ENCODE data around the gene MITF. TPM values are rescaled to one million over a fixed set of nuclear protein-coding genes. Genes with fewer than 3 reads are reported as not detected.
"Not testable (repeated sequence)": the region's sequence is repeated elsewhere in the genome, so short reads cannot be mapped to it uniquely, and the experiment has no call there.

The MITF gene
- total RNA-seq, 2 donors from 2014 or later, result 0.50 to 3.8 TPM

GRCh38 chr3:69893274-69893673, 154.0 kb downstream of the MITF start:
- DNase-seq (no peak), ATAC-seq (no peak)
- Mint-ChIP-seq H3K27me3 (no peaks in the 10 kb centered on the region), H3K27ac (no peak overlapping the region), H3K36me3 (ENCODE audit: low read depth) (no peaks in the 10 kb centered on the region), H3K4me1 (no peaks in the 10 kb centered on the region), H3K4me3 (no peak overlapping the region)
- no peaks in the 10 kb centered on the region for H3K9me3 ChIP-seq (ENCODE audit: control insufficient read depth, low read length, poor library complexity, severe bottlenecking)

DNA sequence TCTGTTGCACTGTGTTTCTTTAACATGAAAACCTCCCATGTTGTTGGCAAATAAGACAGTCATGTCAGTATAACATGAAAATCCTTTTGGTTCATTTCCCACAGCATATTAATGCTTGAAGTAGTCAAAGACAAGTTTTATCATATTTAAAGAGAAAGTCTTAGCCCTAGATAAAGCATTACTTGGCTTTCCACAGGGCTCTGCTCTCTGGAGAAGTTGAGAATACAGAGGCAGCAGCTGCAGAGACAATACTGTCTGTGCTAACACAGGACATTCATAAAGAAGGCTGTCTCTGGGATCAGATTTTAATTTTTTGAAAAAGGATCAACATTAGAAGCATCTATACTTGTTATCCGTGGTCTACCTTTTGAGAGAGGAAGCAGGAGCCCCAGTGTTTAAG, 156.8 kb downstream of the MITF start:
- Mint-ChIP-seq H3K36me3 (ENCODE audit: low read depth) (no peaks in the 10 kb centered on the region), H3K4me1 (no peaks in the 10 kb centered on the region), H3K4me3 (no peak overlapping the region), H3K27ac (no peak overlapping the region), H3K27me3 (no peaks in the 10 kb centered on the region)
- no peak for DNase-seq
- no peak for ATAC-seq
- H3K9me3 ChIP-seq (ENCODE audit: control insufficient read depth, low read length, poor library complexity, severe bottlenecking), result no peaks in the 10 kb centered on the region

GRCh38 chr3:69900331-69900730, 161.1 kb downstream of the MITF start:
- H3K36me3 Mint-ChIP-seq (ENCODE audit: low read depth), result no peaks in the 10 kb centered on the region
- no peaks in the 10 kb centered on the region for H3K27me3 Mint-ChIP-seq
- H3K4me1 Mint-ChIP-seq, result no peaks in the 10 kb centered on the region
- H3K9me3 ChIP-seq (ENCODE audit: control insufficient read depth, low read length, poor library complexity, severe bottlenecking), result no peaks in the 10 kb centered on the region
- H3K4me3 Mint-ChIP-seq, result no peak overlapping the region
- ATAC-seq (no peak), DNase-seq (no peak)
- no peak overlapping the region for H3K27ac Mint-ChIP-seq

DNA sequence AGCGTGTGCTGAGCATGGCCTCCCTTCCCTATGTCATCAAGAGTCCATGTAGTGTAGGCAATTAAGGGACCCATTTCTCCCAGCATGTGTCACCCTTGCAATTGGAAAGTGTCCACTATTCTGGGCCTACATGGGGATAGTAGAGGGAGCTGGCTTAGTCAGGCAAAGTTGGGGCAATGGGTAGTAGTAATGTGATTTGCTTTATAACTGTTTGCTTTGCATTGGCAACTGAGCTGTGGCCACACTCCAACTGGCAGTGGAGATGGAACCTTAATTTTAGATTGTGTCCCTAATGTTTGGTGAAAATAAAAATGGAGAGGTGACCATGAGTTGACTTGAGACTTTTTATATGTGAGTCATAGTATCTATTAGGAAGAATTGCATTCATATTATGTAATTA, 162.5 kb downstream of the MITF start:
- no peaks in the 10 kb centered on the region for H3K27me3 Mint-ChIP-seq
- H3K36me3 Mint-ChIP-seq (ENCODE audit: low read depth), result no peaks in the 10 kb centered on the region
- no peak overlapping the region for H3K4me3 Mint-ChIP-seq
- ATAC-seq, result no peak
- H3K4me1 Mint-ChIP-seq, result no peaks in the 10 kb centered on the region
- DNase-seq, result no peak
- H3K27ac Mint-ChIP-seq, result no peak overlapping the region
- no peaks in the 10 kb centered on the region for H3K9me3 ChIP-seq (ENCODE audit: control insufficient read depth, low read length, poor library complexity, severe bottlenecking)

DNA sequence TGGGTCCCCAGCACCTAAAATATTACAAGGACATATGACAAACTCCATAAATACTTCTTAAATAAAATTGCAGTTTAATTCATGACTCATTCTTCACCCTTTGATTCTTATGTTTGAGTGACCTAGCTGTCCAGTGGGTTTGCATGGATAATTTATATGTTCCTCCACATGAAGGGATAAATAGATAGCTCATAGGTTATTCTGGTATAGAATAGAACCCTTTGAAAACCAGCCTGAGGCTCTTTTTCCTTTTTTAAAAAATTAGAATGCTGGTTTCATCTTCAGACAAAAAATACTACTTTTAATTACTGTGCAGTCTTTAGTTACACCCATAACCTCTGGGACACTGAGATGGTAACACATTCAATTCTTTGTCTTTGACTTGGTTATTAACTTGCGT, 163.1 kb downstream of the MITF start:
- Mint-ChIP-seq H3K27ac (no peak overlapping the region), H3K27me3 (no peaks in the 10 kb centered on the region), H3K4me3 (no peak overlapping the region), H3K4me1 (no peaks in the 10 kb centered on the region), H3K36me3 (ENCODE audit: low read depth) (no peaks in the 10 kb centered on the region)
- DNase-seq, result no peak
- ATAC-seq, result no peak
- H3K9me3 ChIP-seq (ENCODE audit: control insufficient read depth, low read length, poor library complexity, severe bottlenecking), result no peaks in the 10 kb centered on the region

- no peaks in the 10 kb centered on the region for H3K4me1 Mint-ChIP-seq
- ATAC-seq (no peak), DNase-seq (no peak)
- no peaks in the 10 kb centered on the region for H3K27me3 Mint-ChIP-seq
- H3K9me3 ChIP-seq (ENCODE audit: control insufficient read depth, low read length, poor library complexity, severe bottlenecking), result no peaks in the 10 kb centered on the region
- H3K36me3 Mint-ChIP-seq (ENCODE audit: low read depth), result no peaks in the 10 kb centered on the region
- no peak overlapping the region for H3K27ac Mint-ChIP-seq
- H3K4me3 Mint-ChIP-seq, result no peak overlapping the region
Measured at GRCh38 chr3:69906351-69906966, 167.2 kb downstream of the MITF start.

GRCh38 chr3:69907554-69907953, 168.3 kb downstream of the MITF start:
- Mint-ChIP-seq H3K27ac (no peak overlapping the region), H3K27me3 (no peaks in the 10 kb centered on the region), H3K4me3 (no peak overlapping the region), H3K36me3 (ENCODE audit: low read depth) (no peaks in the 10 kb centered on the region), H3K4me1 (no peaks in the 10 kb centered on the region)
- DNase-seq, result no peak
- no peaks in the 10 kb centered on the region for H3K9me3 ChIP-seq (ENCODE audit: control insufficient read depth, low read length, poor library complexity, severe bottlenecking)
- no peak for ATAC-seq

DNA sequence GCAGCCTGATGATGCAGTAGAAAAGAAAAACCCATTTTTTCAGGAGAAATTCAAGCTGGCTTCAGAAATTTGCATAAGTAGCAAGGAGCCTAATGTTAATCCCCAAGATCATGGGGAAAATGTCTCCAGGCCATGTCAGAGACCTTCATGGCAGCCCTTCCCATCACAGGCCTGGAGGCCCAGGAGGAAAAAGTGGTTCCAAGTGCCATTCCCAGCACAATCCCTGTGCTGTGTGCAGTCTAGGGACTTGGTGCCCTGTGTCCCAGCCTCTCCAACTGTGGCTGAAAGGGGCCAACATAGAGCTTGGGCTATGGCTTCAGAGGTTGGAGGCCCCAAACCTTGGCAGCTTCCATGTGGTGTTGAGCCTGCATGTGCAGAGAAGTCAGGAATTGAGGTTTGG, 170.6 kb downstream of the MITF start:
- H3K4me1 Mint-ChIP-seq; DNase-seq; ATAC-seq; H3K9me3 ChIP-seq (ENCODE audit: control insufficient read depth, low read length, poor library complexity, severe bottlenecking); H3K4me3 Mint-ChIP-seq; H3K27me3 Mint-ChIP-seq; H3K27ac Mint-ChIP-seq; H3K36me3 Mint-ChIP-seq (ENCODE audit: low read depth): not testable (repeated sequence)

- no peak for DNase-seq
- H3K4me3 Mint-ChIP-seq, result no peak overlapping the region
- H3K27me3 Mint-ChIP-seq, result no peaks in the 10 kb centered on the region
Measured at GRCh38 chr3:69913422-69913821, 174.2 kb downstream of the MITF start.

DNA sequence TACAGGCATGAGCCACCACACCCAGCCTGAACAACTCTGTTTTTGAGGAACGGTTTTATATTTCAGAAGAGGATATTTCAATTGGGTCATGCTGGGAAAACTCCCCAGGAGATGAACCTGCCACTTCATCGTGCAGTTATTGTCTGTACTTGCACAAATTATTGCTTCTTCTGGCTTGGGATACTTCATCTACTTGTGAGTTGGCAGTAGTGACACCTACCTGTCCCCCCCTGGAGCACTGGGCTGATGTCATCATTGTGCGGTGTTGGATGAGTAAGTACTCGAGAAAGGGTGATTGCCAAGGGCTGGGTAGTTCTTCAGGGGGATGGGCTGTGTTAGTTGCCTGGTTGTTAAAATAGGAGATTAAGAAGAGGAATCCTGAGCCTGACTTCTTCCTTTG, 175.1 kb downstream of the MITF start:
- H3K27me3 Mint-ChIP-seq, result no peaks in the 10 kb centered on the region
- no peaks in the 10 kb centered on the region for H3K9me3 ChIP-seq (ENCODE audit: control insufficient read depth, low read length, poor library complexity, severe bottlenecking)
- no peak for DNase-seq
- no peak for ATAC-seq
- no peaks in the 10 kb centered on the region for H3K4me1 Mint-ChIP-seq
- no peak overlapping the region for H3K27ac Mint-ChIP-seq
- no peak overlapping the region for H3K4me3 Mint-ChIP-seq
- no peaks in the 10 kb centered on the region for H3K36me3 Mint-ChIP-seq (ENCODE audit: low read depth)

More at GRCh38 chr3:69913422-69913821, 174.2 kb downstream of the MITF start:
- H3K9me3 ChIP-seq (ENCODE audit: control insufficient read depth, low read length, poor library complexity, severe bottlenecking), result no peaks in the 10 kb centered on the region
- Mint-ChIP-seq H3K4me1 (no peaks in the 10 kb centered on the region), H3K36me3 (ENCODE audit: low read depth) (no peaks in the 10 kb centered on the region), H3K27ac (no peak overlapping the region)
- no peak for ATAC-seq

GRCh38 chr3:69915726-69916125, 176.5 kb downstream of the MITF start:
- H3K4me3 Mint-ChIP-seq, result no peak overlapping the region
- no peaks in the 10 kb centered on the region for H3K4me1 Mint-ChIP-seq
- no peaks in the 10 kb centered on the region for H3K36me3 Mint-ChIP-seq (ENCODE audit: low read depth)
- H3K27ac Mint-ChIP-seq, result no peak overlapping the region
- H3K9me3 ChIP-seq (ENCODE audit: control insufficient read depth, low read length, poor library complexity, severe bottlenecking), result no peaks in the 10 kb centered on the region
- no peak for DNase-seq
- ATAC-seq, result no peak
- H3K27me3 Mint-ChIP-seq, result no peaks in the 10 kb centered on the region

DNA sequence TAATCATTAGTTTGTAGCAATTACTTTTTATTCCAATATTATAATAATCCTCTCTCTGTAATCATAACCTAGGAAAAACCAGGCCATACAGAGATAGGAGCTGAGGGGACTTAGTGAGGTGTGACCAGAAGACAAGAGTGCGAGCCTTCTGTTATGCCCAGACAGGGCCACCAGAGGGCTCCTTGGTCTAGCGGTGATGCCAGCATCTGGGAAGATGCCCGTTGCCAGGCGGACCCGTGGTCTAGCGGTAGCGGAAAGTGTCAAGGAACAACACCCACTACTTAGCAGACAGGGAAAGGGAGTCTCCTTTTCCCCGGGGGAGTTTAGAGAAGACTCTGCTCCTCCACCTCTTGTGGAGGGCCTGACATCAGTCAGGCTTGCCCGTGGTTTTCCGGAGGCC, 180.7 kb downstream of the MITF start:
- not testable (repeated sequence) for H3K27ac Mint-ChIP-seq; ATAC-seq; H3K9me3 ChIP-seq (ENCODE audit: control insufficient read depth, low read length, poor library complexity, severe bottlenecking); H3K4me1 Mint-ChIP-seq; H3K36me3 Mint-ChIP-seq (ENCODE audit: low read depth); H3K4me3 Mint-ChIP-seq; H3K27me3 Mint-ChIP-seq; DNase-seq

GRCh38 chr3:69921651-69922050, 182.4 kb downstream of the MITF start:
- Mint-ChIP-seq H3K27me3 (no peaks in the 10 kb centered on the region), H3K27ac (no peak overlapping the region), H3K4me1 (no peaks in the 10 kb centered on the region), H3K4me3 (no peak overlapping the region), H3K36me3 (ENCODE audit: low read depth) (no peaks in the 10 kb centered on the region)
- DNase-seq (no peak), ATAC-seq (no peak)
- no peaks in the 10 kb centered on the region for H3K9me3 ChIP-seq (ENCODE audit: control insufficient read depth, low read length, poor library complexity, severe bottlenecking)

GRCh38 chr3:69922521-69923000, 183.3 kb downstream of the MITF start:
- Mint-ChIP-seq H3K27ac (no peak overlapping the region), H3K36me3 (ENCODE audit: low read depth) (no peaks in the 10 kb centered on the region), H3K27me3 (no peaks in the 10 kb centered on the region), H3K4me1 (no peaks in the 10 kb centered on the region), H3K4me3 (no peak overlapping the region)
- H3K9me3 ChIP-seq (ENCODE audit: control insufficient read depth, low read length, poor library complexity, severe bottlenecking), result no peaks in the 10 kb centered on the region
- no peak for ATAC-seq
- no peak for DNase-seq

All from T-helper 17 cell (primary cell).